22Rv1 (cell line): ENCODE data around the gene SLC1A3.

Source experiments
- ZFX ChIP-seq: fragments of 450-650 bp; IDR thresholded peaks from 2 replicates; pipeline ENCODE4 v1.6.1; 2017; ENCODE audit warnings: antibody characterized with exemption, borderline replicate concordance
- TF ChIP-seq, protein P1 (sequence below): fragments of 450-650 bp; IDR thresholded peaks from 2 replicates; pipeline ENCODE4 v1.5.1; 2017; ENCODE audit warnings: mild to moderate bottlenecking

DNA sequence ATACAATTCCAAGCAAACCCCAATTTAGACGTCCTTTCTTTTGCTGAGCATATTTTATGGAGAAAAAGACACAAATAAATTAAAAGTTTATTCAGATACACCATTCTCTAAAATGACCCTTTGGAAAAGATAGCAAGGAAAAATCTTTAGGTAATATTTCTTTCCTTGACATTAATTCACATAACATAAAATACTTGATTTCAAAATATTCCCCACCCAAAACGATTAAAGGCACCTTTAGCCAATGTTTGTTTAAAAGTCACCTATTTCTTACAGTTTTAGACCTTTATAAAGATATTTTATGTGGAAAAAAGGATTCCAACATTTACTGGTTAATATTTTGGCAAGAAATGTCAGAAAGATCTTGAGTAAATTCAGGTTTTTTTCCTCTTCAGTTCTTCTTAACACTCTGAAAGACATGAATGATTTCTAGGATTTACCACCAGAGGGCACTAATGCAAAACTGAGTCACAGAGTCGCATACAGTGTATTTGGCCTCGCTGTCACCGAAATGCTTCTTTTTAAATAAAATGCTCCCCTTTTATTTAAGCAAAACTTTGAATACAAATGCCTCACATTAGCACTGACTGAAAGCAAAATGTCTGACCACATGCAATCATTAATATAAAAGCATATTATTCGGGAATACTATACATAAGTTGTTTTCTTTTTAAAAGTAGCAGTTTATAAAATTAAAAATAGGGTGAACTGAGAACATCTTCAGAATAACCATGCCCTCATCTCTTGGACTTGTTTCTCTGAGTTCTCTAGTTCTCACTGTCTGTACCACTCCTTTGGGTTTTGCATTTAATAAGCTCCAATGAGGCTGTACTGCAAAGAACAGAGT is 122.5 kb downstream of the SLC1A3 start:
- TF ChIP-seq, protein P1, sequence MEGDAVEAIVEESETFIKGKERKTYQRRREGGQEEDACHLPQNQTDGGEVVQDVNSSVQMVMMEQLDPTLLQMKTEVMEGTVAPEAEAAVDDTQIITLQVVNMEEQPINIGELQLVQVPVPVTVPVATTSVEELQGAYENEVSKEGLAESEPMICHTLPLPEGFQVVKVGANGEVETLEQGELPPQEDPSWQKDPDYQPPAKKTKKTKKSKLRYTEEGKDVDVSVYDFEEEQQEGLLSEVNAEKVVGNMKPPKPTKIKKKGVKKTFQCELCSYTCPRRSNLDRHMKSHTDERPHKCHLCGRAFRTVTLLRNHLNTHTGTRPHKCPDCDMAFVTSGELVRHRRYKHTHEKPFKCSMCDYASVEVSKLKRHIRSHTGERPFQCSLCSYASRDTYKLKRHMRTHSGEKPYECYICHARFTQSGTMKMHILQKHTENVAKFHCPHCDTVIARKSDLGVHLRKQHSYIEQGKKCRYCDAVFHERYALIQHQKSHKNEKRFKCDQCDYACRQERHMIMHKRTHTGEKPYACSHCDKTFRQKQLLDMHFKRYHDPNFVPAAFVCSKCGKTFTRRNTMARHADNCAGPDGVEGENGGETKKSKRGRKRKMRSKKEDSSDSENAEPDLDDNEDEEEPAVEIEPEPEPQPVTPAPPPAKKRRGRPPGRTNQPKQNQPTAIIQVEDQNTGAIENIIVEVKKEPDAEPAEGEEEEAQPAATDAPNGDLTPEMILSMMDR = peak; percentile 88
- TF ChIP-seq ZFX = no peak
